HG02571 (cell line): Measurements from ENCODE around the gene GABPB1.

Experiments used
- ATAC-seq: cut with Tn5 transposase; IDR thresholded peaks from one replicate; pipeline ENCODE4 v1.9.1; 2021; ENCODE audit warnings: mild to moderate bottlenecking, moderate library complexity; ENCODE audit not compliant: unreplicated experiment

GABPB1 gene

GRCh38 chr15:50345298-50345697, 9.7 kb downstream of the GABPB1 start:
- no peak for ATAC-seq

- ATAC-seq = no peak
Measured at GRCh38 chr15:50344006-50344464, 11.0 kb downstream of the GABPB1 start.

- ATAC-seq = no peak
Measured at GRCh38 chr15:50341616-50342136, 13.3 kb downstream of the GABPB1 start.

GRCh38 chr15:50340416-50340815, 14.6 kb downstream of the GABPB1 start:
- ATAC-seq = no peak

- no peak for ATAC-seq
Measured at GRCh38 chr15:50339717-50340116, 15.3 kb downstream of the GABPB1 start.

- ATAC-seq = no peak
Measured at GRCh38 chr15:50335251-50335650, 19.7 kb downstream of the GABPB1 start.

GRCh38 chr15:50333229-50333628, 21.8 kb downstream of the GABPB1 start:
- ATAC-seq = no peak

GRCh38 chr15:50330921-50331320, 24.1 kb downstream of the GABPB1 start:
- no peak for ATAC-seq

GRCh38 chr15:50328116-50328515, 26.9 kb downstream of the GABPB1 start:
- ATAC-seq = no peak

GRCh38 chr15:50321680-50322210, 33.3 kb downstream of the GABPB1 start:
- ATAC-seq = no peak

- no peak for ATAC-seq
Measured at GRCh38 chr15:50320504-50320903, 34.5 kb downstream of the GABPB1 start.

- no peak for ATAC-seq
Measured at GRCh38 chr15:50318697-50319096, 36.3 kb downstream of the GABPB1 start.

- no peak for ATAC-seq
Measured at GRCh38 chr15:50315814-50316630, 39.0 kb downstream of the GABPB1 start.

GRCh38 chr15:50312636-50313035, 42.4 kb downstream of the GABPB1 start:
- no peak for ATAC-seq

GRCh38 chr15:50307799-50308198, 47.2 kb downstream of the GABPB1 start:
- no peak for ATAC-seq

- ATAC-seq = no peak
Measured at GRCh38 chr15:50304836-50305235, 50.2 kb downstream of the GABPB1 start.

GRCh38 chr15:50302581-50302980, 52.4 kb downstream of the GABPB1 start:
- no peak for ATAC-seq

GRCh38 chr15:50298340-50298739, 56.7 kb downstream of the GABPB1 start:
- no peak for ATAC-seq

- ATAC-seq = no peak
Measured at GRCh38 chr15:50295966-50296365, 59.0 kb downstream of the GABPB1 start.

- ATAC-seq = no peak
Measured at GRCh38 chr15:50289749-50290148, 65.2 kb downstream of the GABPB1 start.

- no peak for ATAC-seq
Measured at GRCh38 chr15:50287324-50288116, 67.5 kb downstream of the GABPB1 start.
